Measurements from ENCODE around the gene ACSM2A. TPM values are rescaled to one million over a fixed set of nuclear protein-coding genes. Genes with fewer than 3 reads are reported as not detected.

The ACSM2A gene
- total RNA-seq, 4 donors from 2014 or later: 0.23 to 0.86 TPM; not detected in 2

GRCh38 chr16:20504418-20504817 lies 53.1 kb downstream of the ACSM2A start:
- intact Hi-C loops (cut with DNase I; ENCODE audit: low total_unique reads): no loop called here
- TF ChIP-seq POLR2A (IDR thresholded peaks at IDR 0.05): no peak
- TF ChIP-seq CTCF (IDR thresholded peaks at IDR 0.05 in 4 of 5, conservative IDR thresholded peaks at IDR 0.05 in 1 of 5): no peak

GRCh38 chr16:20507280-20507679 lies 56.0 kb downstream of the ACSM2A start:
- Histone ChIP-seq H3K9me3 (no peaks in the 10 kb centered on the region), H3K27ac (no peak overlapping the region), H3K4me1 (no peaks in the 10 kb centered on the region), H3K36me3 (no peaks in the 10 kb centered on the region), H3K4me3 (no peak overlapping the region), H3K27me3 (no peaks in the 10 kb centered on the region)
- in situ Hi-C loops (cut with MboI; ENCODE audit: low sequenced_read_pairs in 4 of 4) (no loop called here), intact Hi-C loops (cut with DNase I; ENCODE audit: low total_unique reads) (no loop called here)
- DNase-seq (no peak), ATAC-seq (no peak)
- no peak for TF ChIP-seq POLR2A (IDR thresholded peaks at IDR 0.05)
- TF ChIP-seq CTCF (IDR thresholded peaks at IDR 0.05 in 4 of 5, conservative IDR thresholded peaks at IDR 0.05 in 1 of 5): no peak

More at GRCh38 chr16:20504418-20504817, 53.1 kb downstream of the ACSM2A start:
- no peaks in the 10 kb centered on the region for H3K4me1 ChIP-seq
- no peaks in the 10 kb centered on the region for H3K27me3 ChIP-seq
- H3K36me3 ChIP-seq: no peaks in the 10 kb centered on the region
- DNase-seq (no peak), ATAC-seq (no peak)
- in situ Hi-C loops (cut with MboI; ENCODE audit: low sequenced_read_pairs in 4 of 4): no loop called here
- no peak overlapping the region for H3K4me3 ChIP-seq
- H3K27ac ChIP-seq: no peak overlapping the region
- no peaks in the 10 kb centered on the region for H3K9me3 ChIP-seq

- TF ChIP-seq CTCF (IDR thresholded peaks at IDR 0.05 in 4 of 5, conservative IDR thresholded peaks at IDR 0.05 in 1 of 5) (no peak), POLR2A (IDR thresholded peaks at IDR 0.05) (no peak)
- H3K9me3 ChIP-seq: no peaks in the 10 kb centered on the region
- no peaks in the 10 kb centered on the region for H3K27me3 ChIP-seq
- in situ Hi-C loops (cut with MboI; ENCODE audit: low sequenced_read_pairs in 4 of 4): no loop called here
- intact Hi-C loops (cut with DNase I; ENCODE audit: low total_unique reads): no loop called here
- H3K36me3 ChIP-seq: no peaks in the 10 kb centered on the region
- ATAC-seq: no peak
- no peak for DNase-seq
- H3K27ac ChIP-seq: no peak overlapping the region
- no peaks in the 10 kb centered on the region for H3K4me1 ChIP-seq
- H3K4me3 ChIP-seq: no peak overlapping the region
These were observed 59.0 kb downstream of the ACSM2A start for GRCh38 chr16:20510323-20510722.

GRCh38 chr16:20515688-20516090 lies 64.4 kb downstream of the ACSM2A start:
- TF ChIP-seq POLR2A (IDR thresholded peaks at IDR 0.05): no peak
- no peak for TF ChIP-seq CTCF (IDR thresholded peaks at IDR 0.05 in 4 of 5, conservative IDR thresholded peaks at IDR 0.05 in 1 of 5)
- no peak for DNase-seq
- H3K27me3 ChIP-seq: no peaks in the 10 kb centered on the region
- H3K9me3 ChIP-seq: no peaks in the 10 kb centered on the region
- H3K36me3 ChIP-seq: no peaks in the 10 kb centered on the region
- no peak overlapping the region for H3K27ac ChIP-seq
- H3K4me1 ChIP-seq: no peaks in the 10 kb centered on the region
- no peak for ATAC-seq
- in situ Hi-C loops (cut with MboI; ENCODE audit: low sequenced_read_pairs in 4 of 4) (no loop called here), intact Hi-C loops (cut with DNase I; ENCODE audit: low total_unique reads) (no loop called here)
- no peak overlapping the region for H3K4me3 ChIP-seq

GRCh38 chr16:20517149-20517548 lies 65.8 kb downstream of the ACSM2A start:
- Histone ChIP-seq H3K9me3 (no peaks in the 10 kb centered on the region), H3K27ac (no peak overlapping the region), H3K4me1 (no peaks in the 10 kb centered on the region), H3K27me3 (no peaks in the 10 kb centered on the region), H3K36me3 (no peaks in the 10 kb centered on the region), H3K4me3 (no peak overlapping the region)
- no peak for ATAC-seq
- DNase-seq: no peak
- in situ Hi-C loops (cut with MboI; ENCODE audit: low sequenced_read_pairs in 4 of 4) (no loop called here), intact Hi-C loops (cut with DNase I; ENCODE audit: low total_unique reads) (no loop called here)
- TF ChIP-seq CTCF (IDR thresholded peaks at IDR 0.05 in 4 of 5, conservative IDR thresholded peaks at IDR 0.05 in 1 of 5): no peak
- no peak for TF ChIP-seq POLR2A (IDR thresholded peaks at IDR 0.05)

All from gastrocnemius medialis (tissue), 4 donors.